LNCaP clone FGC (cell line): ENCODE data around the gene CMTM3.
"Not testable (repeated sequence)": the region's sequence is repeated elsewhere in the genome, so short reads cannot be mapped to it uniquely, and the experiment has no call there.

Experiments used
- DNase-seq: peaks from one replicate; pipeline ENCODE4 v3.0.0-alpha.2; 2011; ENCODE audit warnings: low read depth
- H3K4me3 ChIP-seq: 2 replicates; pipeline ENCODE4 v1.5.1; 2011; ENCODE audit warnings: mild to moderate bottlenecking, low read depth, low read length, control low read depth
- CTCF ChIP-seq: IDR thresholded peaks from 2 replicates; pipeline ENCODE4 v1.5.1; 2012; ENCODE audit warnings: mild to moderate bottlenecking; ENCODE audit not compliant: control insufficient read depth, insufficient read depth; ENCODE audit errors: extremely low read depth

The CMTM3 gene

GRCh38 chr16:66656547-66656946 lies 52.0 kb downstream of the CMTM3 start:
- no peak for DNase-seq
- TF ChIP-seq CTCF: no peak
- H3K4me3 ChIP-seq: no peak overlapping the region

DNA sequence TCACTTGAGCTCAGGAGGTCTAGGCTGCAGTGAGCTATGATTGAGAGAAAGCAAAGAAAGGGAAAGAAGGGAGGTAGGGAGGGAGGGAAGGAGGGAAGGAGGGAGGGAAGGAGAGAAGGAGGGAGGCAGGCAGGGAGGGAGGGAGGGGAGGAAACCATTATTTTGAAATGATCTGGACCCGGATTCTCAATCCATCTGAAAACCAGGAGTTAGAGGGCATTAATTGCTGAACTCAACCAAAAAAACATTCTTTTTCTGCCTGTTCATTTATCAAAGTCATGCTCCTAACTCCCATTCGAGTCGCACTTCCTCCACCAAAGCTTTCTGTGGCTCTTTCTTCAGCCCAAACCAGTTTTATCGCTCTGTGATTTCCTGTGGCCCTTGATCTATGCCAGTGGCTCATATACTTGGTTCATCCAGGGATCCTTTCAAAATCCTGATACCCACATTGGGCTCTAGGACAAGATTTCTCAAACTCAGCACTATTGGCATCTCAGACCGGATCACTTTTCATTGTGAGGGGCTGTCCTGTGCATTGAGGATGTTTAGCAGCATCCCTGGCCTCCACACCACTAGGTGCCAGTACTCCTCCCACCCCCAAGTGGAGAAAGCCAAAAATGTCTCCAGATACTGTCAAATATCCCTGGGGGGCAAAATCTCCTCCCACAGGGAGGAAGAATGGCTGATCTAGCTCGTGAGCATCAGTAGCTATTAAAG lies 53.8 kb downstream of the CMTM3 start:
- no peak for TF ChIP-seq CTCF
- no peak for DNase-seq
- H3K4me3 ChIP-seq: no peak overlapping the region

DNA sequence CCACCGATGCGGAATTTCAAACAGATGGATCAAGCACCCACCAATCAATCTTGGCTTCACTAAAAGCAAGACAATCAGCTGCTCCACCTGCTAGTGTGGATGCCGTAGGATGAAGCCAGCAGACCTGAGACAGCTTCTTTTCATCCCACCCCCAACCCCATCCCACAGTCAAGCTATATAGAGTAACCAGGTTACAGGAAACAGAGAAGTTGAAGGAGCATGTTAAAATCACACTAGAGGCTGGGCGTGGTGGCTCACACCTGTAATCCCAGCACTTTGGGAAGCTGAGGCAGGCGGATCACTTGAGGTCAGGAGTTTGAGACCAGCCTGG lies 54.3 kb downstream of the CMTM3 start:
- H3K4me3 ChIP-seq: no peak overlapping the region
- DNase-seq: no peak
- TF ChIP-seq CTCF: no peak

GRCh38 chr16:66660422-66661209 lies 56.1 kb downstream of the CMTM3 start:
- peak; percentile 50 for DNase-seq
- TF ChIP-seq CTCF: peak; percentile 35; the same call in 1 of the 2 replicates
- no peak overlapping the region for H3K4me3 ChIP-seq

- DNase-seq: no peak
- TF ChIP-seq CTCF: no peak
- H3K4me3 ChIP-seq: no peak overlapping the region
Measured at GRCh38 chr16:66661210-66661560, 56.7 kb downstream of the CMTM3 start.

- DNase-seq: not testable (repeated sequence)
Measured at GRCh38 chr16:66661671-66662346, 57.3 kb downstream of the CMTM3 start.

DNA sequence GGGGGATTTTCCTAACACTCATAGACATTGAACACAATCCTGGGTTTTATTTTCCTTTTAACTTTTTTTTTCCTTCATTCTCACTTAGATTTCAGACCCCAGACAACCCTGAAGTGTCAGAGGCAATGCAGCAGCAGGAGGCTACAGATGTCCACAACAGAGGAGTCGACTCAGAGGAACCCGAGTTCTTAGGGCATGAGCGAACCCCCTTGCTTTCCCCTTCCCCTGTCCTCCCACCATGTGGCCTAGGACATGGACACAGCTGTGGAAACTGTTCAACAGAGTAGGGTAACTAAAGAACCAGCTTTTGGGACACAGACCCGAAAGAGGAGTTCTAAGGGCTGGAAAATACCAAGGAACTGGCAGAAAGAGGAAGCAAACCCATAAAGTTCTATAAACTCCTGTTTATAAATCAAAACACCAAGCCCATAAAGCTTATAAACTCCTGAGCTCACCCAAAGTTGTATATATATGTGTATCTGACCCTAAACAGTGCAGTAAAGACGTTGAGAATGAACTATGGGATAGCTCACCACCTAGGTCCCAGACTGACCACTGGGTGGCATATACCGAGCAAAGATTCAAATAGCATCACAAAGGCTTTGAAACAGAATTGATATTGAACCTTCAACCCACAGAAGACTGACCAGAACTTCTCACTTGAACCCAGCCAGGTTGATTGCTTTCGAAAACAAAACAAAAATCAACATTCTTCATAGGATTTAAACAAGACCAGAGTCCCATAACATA lies 58.1 kb downstream of the CMTM3 start:
- TF ChIP-seq CTCF: peak; percentile 64
- no peak for DNase-seq
- no peak overlapping the region for H3K4me3 ChIP-seq

More at GRCh38 chr16:66661671-66662346, 57.3 kb downstream of the CMTM3 start:
- not testable (repeated sequence) for H3K4me3 ChIP-seq
